Spleen (tissue), 11 donors: ENCODE results near the gene HMX1. TPM values are rescaled to one million over a fixed set of nuclear protein-coding genes. Genes with fewer than 3 reads are reported as not detected.

Experiments
- DNase-seq: peaks from one replicate; pipeline ENCODE4 v3.0.0-alpha.2; 2020
- H3K27ac ChIP-seq, 8 donors: fragments of 200-600 bp; sonication (generic) in 7 of 8; 1 replicate in 4 of 8; 2 replicates in 4 of 8; pipeline versions ENCODE4 v1.5.0 to v1.8.0; 2016 to 2021; ENCODE audit warnings: inconsistent platforms in 4 of 8, mild to moderate bottlenecking in 4 of 8, moderate library complexity in 1 of 8
- H3K27me3 ChIP-seq, 7 donors: fragments of 200-600 bp; sonication (generic) in 6 of 7; replicated peaks in 1 of 7; 1 replicate in 4 of 7; 2 replicates in 3 of 7; pipeline versions ENCODE4 v1.5.0 to v1.8.0; 2016 to 2021; ENCODE audit warnings: inconsistent platforms in 3 of 7, mild to moderate bottlenecking in 1 of 7
- H3K36me3 ChIP-seq, 6 donors: fragments of 200-600 bp; sonication (generic) in 5 of 6; 1 replicate in 4 of 6; 2 replicates in 2 of 6; pipeline versions ENCODE4 v1.5.0 to v1.8.0; 2016 to 2021; ENCODE audit warnings: inconsistent platforms in 2 of 6
- H3K4me1 ChIP-seq, 6 donors: fragments of 200-600 bp; sonication (generic) in 5 of 6; 1 replicate in 3 of 6; 2 replicates in 3 of 6; pipeline versions ENCODE4 v1.5.0 to v1.8.0; 2016 to 2021; ENCODE audit warnings: inconsistent platforms in 3 of 6
- H3K4me3 ChIP-seq, 8 donors: fragments of 200-600 bp; sonication (generic) in 7 of 8; 1 replicate in 4 of 8; 2 replicates in 4 of 8; pipeline versions ENCODE4 v1.5.0 to v1.8.0; 2016 to 2021; ENCODE audit warnings: inconsistent platforms in 4 of 8, mild to moderate bottlenecking in 4 of 8, moderate library complexity in 2 of 8
- H3K9me3 ChIP-seq, 8 donors: fragments of 200-600 bp; sonication (generic) in 7 of 8; 1 replicate in 4 of 8; 2 replicates in 4 of 8; pipeline versions ENCODE4 v1.5.0 to v1.8.0; 2016 to 2021; ENCODE audit warnings: inconsistent platforms in 4 of 8
- POLR2A ChIP-seq, 3 donors: fragments of 450-650 bp; IDR thresholded peaks; one replicate each; pipeline ENCODE4 v1.5.1; 2017; ENCODE audit warnings: antibody characterized with exemption in 3 of 3, mild to moderate bottlenecking in 1 of 3
- POLR2AphosphoS5 ChIP-seq, 3 donors: sonication (generic); formaldehyde crosslinking; IDR thresholded peaks; one replicate each; pipeline ENCODE4 v1.5.1; 2017; ENCODE audit warnings: antibody characterized with exemption in 3 of 3
- WGBS, 5 donors: extraction: QIAGEN DNeasy Blood & Tissue Kit in 3 of 5; methylation state at CpG; one replicate each; pipeline versions ENCODE4 v1.1.5 to v1.1.7; 2013 to 2018; 5-methylcytosine and 5-hydroxymethylcytosine counted together
- intact Hi-C: fragments of 100-400 bp; cut with DNase I; formaldehyde crosslinking; loops from one replicate; pipeline ENCODE4 v1.15.0; 2023; ENCODE audit warnings: low total_unique reads
- polyA plus RNA-seq, 3 donors: library from polyadenylated mRNA; stranded (reverse); fragments of 200-250 nt; gene quantifications; one replicate each; pipeline ENCODE4 v1.2.1, GENCODE V29; 2013
- total RNA-seq, 7 donors: library from RNA; depleted of rRNA in 3 of 7; stranded (reverse); fragments of >200 nt in 3 of 7; fragmentation: NEBNext Ultra II Directional in 4 of 7; extraction: Animal tissue kit (Norgen Biotek cat#: 25700) in 4 of 7; gene quantifications; one replicate each; pipeline versions ENCODE4 v1.1.0 to v1.2.1, GENCODE V29; 2016 to 2021
- TF ChIP-seq, protein P1 (sequence below), 11 experiments: fragments of 200-600 bp in 7 of 11; fragments of 450-650 bp in 4 of 11; sonication (generic) in 4 of 11; IDR thresholded peaks in 8 of 11; conservative IDR thresholded peaks in 3 of 11; 1 replicate in 7 of 11; 2 replicates in 4 of 11; pipeline versions ENCODE4 v1.4.0 to v1.8.0; 2016 to 2021; ENCODE audit warnings: antibody characterized with exemption in 11 of 11, inconsistent platforms in 4 of 11, mild to moderate bottlenecking in 1 of 11
- donor health status: healthy with polysubstance abuse.
- donor health status: DM: no; HTN: no; CAD: no; lungs with moderate emphysema.
- donor health status: DM: no; HTN: no; CAD: no.
- donor health status: Bipolar disorder and iron deficiency.
- donor health status: healthy.
- donor health status: DM: no; HTN: no; CAD: no.
- donor health status: DM: yes; HTN: yes; CAD: no.

HMX1 gene
- total and polyA plus RNA-seq, 10 donors = not detected

DNA sequence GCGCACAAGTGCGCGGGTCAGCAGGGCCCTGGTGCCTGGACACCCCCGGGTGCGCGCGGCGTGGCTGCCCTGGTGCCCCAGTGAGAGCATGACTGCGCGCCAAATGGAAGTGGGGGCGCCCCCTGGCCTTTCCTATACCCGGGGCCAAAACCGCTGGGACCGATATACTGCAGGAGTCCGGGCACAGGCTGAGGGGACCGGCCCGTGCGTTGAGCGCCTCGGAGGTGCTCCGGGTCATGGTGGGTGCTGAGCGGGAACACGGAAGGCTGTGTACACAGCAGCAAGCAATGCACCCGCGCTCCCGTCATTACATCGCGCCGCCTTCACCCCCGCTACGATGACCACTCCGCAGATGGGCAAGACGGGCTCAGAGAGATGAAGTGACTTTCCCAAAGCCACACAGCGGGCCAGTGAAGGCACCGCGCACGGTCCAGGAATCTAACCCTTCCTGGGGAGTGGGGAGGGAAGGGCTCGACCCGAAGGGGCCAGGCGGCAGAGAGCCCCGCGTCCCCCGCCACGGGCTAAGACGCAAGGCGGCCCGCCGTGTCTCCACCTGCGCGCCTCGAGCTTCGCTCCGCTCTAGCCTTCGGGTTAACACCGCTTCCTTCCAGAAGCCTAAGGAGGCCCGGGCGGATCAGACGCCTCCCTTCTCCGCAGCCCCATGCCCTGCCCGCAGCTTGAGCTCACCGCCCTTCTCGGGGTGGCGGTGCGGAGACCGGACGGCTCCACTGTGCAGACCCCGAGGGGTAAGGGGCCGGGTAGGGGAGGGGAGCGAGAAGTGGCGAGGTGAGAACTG is 11.3 kb downstream of the HMX1 start:
- intact Hi-C loops = no loop called here
- H3K4me1 ChIP-seq = peaks cover 6 to 60% (median 29%) of the 10 kb centered on the region in 6 donors
- WGBS, 5 donors = 4 to 13% (median 7%) methylated on average over 25 to 70 of the region's 70 CpGs
- H3K27me3 ChIP-seq = peaks cover 0 to 100% (median 99%) of the 10 kb centered on the region in 7 donors
- no peak overlapping the region for H3K4me3 ChIP-seq
- no peaks in the 10 kb centered on the region for H3K36me3 ChIP-seq
- no peaks in the 10 kb centered on the region for H3K9me3 ChIP-seq
- no peak for DNase-seq
- no peak overlapping the region for H3K27ac ChIP-seq
- no peak for TF ChIP-seq POLR2AphosphoS5 (IDR thresholded peaks at IDR 0.05)
- TF ChIP-seq, protein P1, sequence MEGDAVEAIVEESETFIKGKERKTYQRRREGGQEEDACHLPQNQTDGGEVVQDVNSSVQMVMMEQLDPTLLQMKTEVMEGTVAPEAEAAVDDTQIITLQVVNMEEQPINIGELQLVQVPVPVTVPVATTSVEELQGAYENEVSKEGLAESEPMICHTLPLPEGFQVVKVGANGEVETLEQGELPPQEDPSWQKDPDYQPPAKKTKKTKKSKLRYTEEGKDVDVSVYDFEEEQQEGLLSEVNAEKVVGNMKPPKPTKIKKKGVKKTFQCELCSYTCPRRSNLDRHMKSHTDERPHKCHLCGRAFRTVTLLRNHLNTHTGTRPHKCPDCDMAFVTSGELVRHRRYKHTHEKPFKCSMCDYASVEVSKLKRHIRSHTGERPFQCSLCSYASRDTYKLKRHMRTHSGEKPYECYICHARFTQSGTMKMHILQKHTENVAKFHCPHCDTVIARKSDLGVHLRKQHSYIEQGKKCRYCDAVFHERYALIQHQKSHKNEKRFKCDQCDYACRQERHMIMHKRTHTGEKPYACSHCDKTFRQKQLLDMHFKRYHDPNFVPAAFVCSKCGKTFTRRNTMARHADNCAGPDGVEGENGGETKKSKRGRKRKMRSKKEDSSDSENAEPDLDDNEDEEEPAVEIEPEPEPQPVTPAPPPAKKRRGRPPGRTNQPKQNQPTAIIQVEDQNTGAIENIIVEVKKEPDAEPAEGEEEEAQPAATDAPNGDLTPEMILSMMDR (IDR thresholded peaks at IDR 0.05 in 8 of 11, conservative IDR thresholded peaks at IDR 0.05 in 3 of 11) = no peak
- no peak for TF ChIP-seq POLR2A (IDR thresholded peaks at IDR 0.05)

DNA sequence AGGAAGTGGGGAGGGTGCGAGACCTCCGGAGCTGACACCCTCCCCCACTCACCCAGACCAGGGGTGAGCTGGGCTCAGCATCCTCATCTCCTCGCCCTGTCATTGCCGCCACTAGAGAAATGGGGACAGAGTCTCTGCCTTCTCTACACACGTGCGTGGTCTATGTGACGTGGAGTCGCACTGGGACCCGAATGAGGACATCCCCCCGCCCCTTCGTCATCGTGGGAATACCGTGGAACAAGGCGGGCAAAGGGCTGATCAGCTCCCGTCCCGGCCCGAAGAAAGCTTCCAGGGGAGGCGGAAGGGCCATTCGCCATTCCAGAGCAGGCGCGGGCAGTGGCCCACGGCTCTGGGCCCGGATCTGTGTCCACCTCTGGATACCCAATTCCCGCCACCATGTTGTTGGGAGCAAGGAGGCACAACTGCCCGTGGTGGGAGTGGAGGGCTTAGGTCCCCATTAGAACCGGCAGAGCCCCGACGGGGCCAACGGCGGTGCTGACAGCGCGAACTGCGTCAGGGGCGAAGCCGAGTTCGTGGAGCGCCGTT is 12.0 kb downstream of the HMX1 start:
- Histone ChIP-seq H3K4me3 (no peak overlapping the region), H3K27ac (no peak overlapping the region), H3K9me3 (no peaks in the 10 kb centered on the region), H3K36me3 (no peaks in the 10 kb centered on the region), H3K4me1 (peaks cover 6 to 60% (median 29%) of the 10 kb centered on the region in 6 donors), H3K27me3 (peaks cover 0 to 100% (median 99%) of the 10 kb centered on the region in 7 donors)
- WGBS, 5 donors = 5 to 14% (median 8%) methylated on average over 14 to 38 of the region's 38 CpGs
- intact Hi-C loops = no loop called here
- DNase-seq = no peak
- TF ChIP-seq POLR2A (IDR thresholded peaks at IDR 0.05) = no peak
- no peak for TF ChIP-seq POLR2AphosphoS5 (IDR thresholded peaks at IDR 0.05)
- TF ChIP-seq, protein P1 (IDR thresholded peaks at IDR 0.05 in 8 of 11, conservative IDR thresholded peaks at IDR 0.05 in 3 of 11) = no peak

DNA sequence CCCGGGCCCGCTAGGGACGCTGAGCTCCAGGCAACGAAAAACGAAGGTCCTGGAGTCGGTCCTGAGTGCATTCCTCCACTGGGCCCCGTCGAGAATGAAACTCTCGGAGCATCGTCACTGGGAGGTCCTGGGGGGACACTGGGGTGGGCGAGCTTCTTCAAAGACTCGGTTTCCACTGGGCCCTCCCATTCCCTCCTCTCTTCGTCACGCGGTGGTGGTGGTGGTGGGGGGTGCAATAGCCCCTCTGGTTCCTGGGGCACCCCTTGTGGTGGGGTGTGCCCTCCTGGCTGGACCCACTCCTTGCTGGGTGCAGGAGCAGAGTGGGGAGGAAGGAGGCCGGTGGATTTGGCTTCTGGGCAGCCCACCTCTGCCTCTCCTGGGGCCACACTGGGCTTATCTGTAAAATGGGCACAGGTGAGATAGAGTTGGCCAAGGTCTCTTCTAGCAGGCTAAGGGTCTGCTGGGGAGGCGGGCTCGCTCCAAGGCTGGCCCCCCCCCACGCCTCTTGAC is 12.9 kb downstream of the HMX1 start:
- H3K9me3 ChIP-seq = no peaks in the 10 kb centered on the region
- 4 to 7% (median 5%) methylated on average over 8 to 19 of the region's 19 CpGs for WGBS, 5 donors
- H3K4me3 ChIP-seq = peak overlapping the region in 1 of 8 donors; percentile 63
- intact Hi-C loops = no loop called here
- H3K27me3 ChIP-seq = peaks cover 0 to 100% (median 99%) of the 10 kb centered on the region in 7 donors
- no peak overlapping the region for H3K27ac ChIP-seq
- H3K4me1 ChIP-seq = peaks cover 6 to 60% (median 29%) of the 10 kb centered on the region in 6 donors
- no peaks in the 10 kb centered on the region for H3K36me3 ChIP-seq
- no peak for DNase-seq
- TF ChIP-seq POLR2AphosphoS5 (IDR thresholded peaks at IDR 0.05) = no peak
- TF ChIP-seq, protein P1 (IDR thresholded peaks at IDR 0.05 in 8 of 11, conservative IDR thresholded peaks at IDR 0.05 in 3 of 11) = no peak
- no peak for TF ChIP-seq POLR2A (IDR thresholded peaks at IDR 0.05)
